K562 (cell line): ENCODE results near the gene TIMM22. TPM values are rescaled to one million over a fixed set of nuclear protein-coding genes. Genes with fewer than 3 reads are reported as not detected.

ENCODE experiments used
- ATAC-seq: fragments of 200-7000 bp; cut with Tn5 transposase; 3 replicates; pipeline ENCODE4 v1.9.1; 2020; ENCODE audit warnings: moderate library complexity
- BruUV-seq: library from RNA; stranded (reverse); fragments of 400-500 nt; replicated peaks from 2 replicates; lab custom pipeline; 2021; lab: Mats Ljungman, UMichigan
- CTCF ChIA-PET: fragments of 300-600 bp; formaldehyde crosslinking; extraction: SDS; loops from one replicate; lab custom pipeline; 2021; ENCODE audit warnings: low intra/inter-chr PET ratio; lab: Yijun Ruan, JAX
- POLR2A ChIA-PET: fragments of 300-600, 350-650 bp; sonication (Branson Sonifier 250); formaldehyde crosslinking; extraction: SDS; loops from one replicate; lab custom pipeline; 2021; ENCODE audit warnings: antibody characterized with exemption, inconsistent platforms; lab: Yijun Ruan, JAX
- DNase-seq, 4 experiments: peaks; one replicate each; pipeline versions ENCODE4 v3.0.0 to v3.0.0-alpha.2; 2011 to 2018; ENCODE audit warnings: low spot score in 3 of 4, mixed read lengths in 3 of 4; ENCODE audit errors: extremely low read depth in 1 of 4
- FAIRE-seq: peaks from 2 replicates; lab custom pipeline; 2011; peaks lifted over from hg19 to GRCh38; lab: Jason Lieb, UNC
- H2AFZ ChIP-seq: 2 replicates; pipeline ENCODE4 v1.6.0; 2011; ENCODE audit warnings: low read depth, low read length, control low read depth, inconsistent platforms
- H3K27ac ChIP-seq: fragments of 200-600 bp; 3 replicates; pipeline ENCODE4 v1.8.0; 2011; ENCODE audit warnings: low read depth, mild to moderate bottlenecking, control low read depth, inconsistent platforms, low read length, moderate library complexity, mixed read lengths; ENCODE audit errors: extremely low read depth
- H3K27me3 ChIP-seq, 2 experiments: fragments of 300-600 bp in 1 of 2; 2 replicates in 1 of 2; 3 replicates in 1 of 2; pipeline versions ENCODE4 v1.6.0 to v1.8.0; 2011; ENCODE audit warnings: inconsistent platforms in 2 of 2, low read length in 2 of 2, mild to moderate bottlenecking in 1 of 2, mixed read lengths in 1 of 2, moderate library complexity in 1 of 2; ENCODE audit not compliant: control insufficient read depth in 2 of 2, insufficient read depth in 2 of 2
- H3K36me3 ChIP-seq: fragments of 300-600 bp; 3 replicates; pipeline ENCODE4 v1.8.0; 2011; ENCODE audit warnings: mild to moderate bottlenecking, low read length, inconsistent platforms; ENCODE audit not compliant: control insufficient read depth, insufficient read depth
- H3K4me1 ChIP-seq, 2 experiments: fragments of 200-600 bp in 1 of 2; replicated peaks in 1 of 2; 2 replicates in 1 of 2; 3 replicates in 1 of 2; pipeline versions ENCODE4 v1.5.1 to v1.8.0; 2011; ENCODE audit warnings: inconsistent platforms in 2 of 2, low read length in 2 of 2, mild to moderate bottlenecking in 1 of 2, mixed read lengths in 1 of 2, moderate library complexity in 1 of 2; ENCODE audit not compliant: control insufficient read depth in 2 of 2, insufficient read depth in 2 of 2
- H3K4me2 ChIP-seq: 2 replicates; pipeline ENCODE4 v1.6.1; 2011; ENCODE audit warnings: low read length, control low read depth, inconsistent platforms, mixed read lengths; ENCODE audit not compliant: insufficient read depth
- H3K4me3 ChIP-seq: fragments of 200-600 bp; sonication (generic), shearing (Covaris generic); 2 replicates; pipeline ENCODE4 v1.5.1; 2016; ENCODE audit warnings: control low read depth, inconsistent platforms
- H3K79me2 ChIP-seq: fragments of 200-600 bp; 3 replicates; pipeline ENCODE4 v1.8.0; 2011; ENCODE audit warnings: low read length, inconsistent platforms; ENCODE audit not compliant: control insufficient read depth, insufficient read depth
- H3K9ac ChIP-seq, 2 experiments: 2 replicates each; pipeline versions ENCODE4 v1.6.0 to v1.6.1; 2011; ENCODE audit warnings: low read depth in 2 of 2, low read length in 2 of 2, control low read depth in 1 of 2, inconsistent platforms in 1 of 2, mild to moderate bottlenecking in 1 of 2, mixed read lengths in 1 of 2; ENCODE audit not compliant: insufficient read depth in 1 of 2
- H3K9me1 ChIP-seq: one replicate; pipeline ENCODE4 v1.6.0; 2011; ENCODE audit warnings: inconsistent platforms, mild to moderate bottlenecking, low read length, moderate library complexity; ENCODE audit not compliant: control insufficient read depth, insufficient read depth
- H3K9me3 ChIP-seq: replicated peaks from 2 replicates; pipeline ENCODE4 v1.5.1; 2011; ENCODE audit warnings: low read depth, low read length, inconsistent platforms; ENCODE audit not compliant: control insufficient read depth, insufficient read depth
- H4K20me1 ChIP-seq: replicated peaks from 2 replicates; pipeline ENCODE4 v1.6.1; 2011; ENCODE audit warnings: low read length, inconsistent platforms, mixed read lengths; ENCODE audit not compliant: control insufficient read depth, insufficient read depth
- CTCFL ChIP-seq: IDR thresholded peaks from 2 replicates; pipeline ENCODE4 v1.6.1; 2011; ENCODE audit warnings: borderline replicate concordance, low read depth, mild to moderate bottlenecking, moderate library complexity, low read length; ENCODE audit not compliant: insufficient read depth, poor library complexity, severe bottlenecking
- GMEB1 ChIP-seq: fragments of 250-450 bp; sonication (Bioruptor Pico); IDR thresholded peaks from 2 replicates; pipeline ENCODE4 v1.4.0; 2020; ENCODE audit warnings: mild to moderate bottlenecking
- KLF1 ChIP-seq: fragments of 450-650 bp; IDR thresholded peaks from 2 replicates; pipeline ENCODE4 v1.6.1; 2016; ENCODE audit warnings: missing genetic modification characterization, missing compliant biosample characterization
- MLLT1 ChIP-seq, 2 experiments: fragments of 450-650 bp; IDR thresholded peaks; 2 replicates each; pipeline ENCODE4 v1.6.1; 2016
- MNT ChIP-seq, 2 experiments: fragments of 450-650 bp; conservative IDR thresholded peaks; 2 replicates each; pipeline ENCODE4 v1.6.1; 2017; ENCODE audit warnings: mild to moderate bottlenecking in 2 of 2, moderate library complexity in 2 of 2
- NFYB ChIP-seq: IDR thresholded peaks from 2 replicates; pipeline ENCODE4 v1.6.1; 2011; ENCODE audit warnings: mild to moderate bottlenecking, moderate library complexity; ENCODE audit not compliant: insufficient read length; ENCODE audit errors: extremely low read depth
- NUFIP1 ChIP-seq: fragments of 450-650 bp; IDR thresholded peaks from 2 replicates; pipeline ENCODE4 v1.6.1; 2018; ENCODE audit not compliant: partially characterized antibody
- RBM25 ChIP-seq: fragments of 200-400 bp; formaldehyde crosslinking; IDR thresholded peaks from 2 replicates; pipeline ENCODE4 v1.6.1; 2018; ENCODE audit warnings: low read length, low read depth, moderate library complexity; ENCODE audit not compliant: severe bottlenecking
- RBM34 ChIP-seq: fragments of 200-400 bp; formaldehyde crosslinking; IDR thresholded peaks from 2 replicates; pipeline ENCODE4 v1.6.1; 2018; ENCODE audit warnings: low read length, borderline replicate concordance; ENCODE audit not compliant: insufficient read depth
- TEAD4 ChIP-seq, 2 experiments: sonication (generic) in 1 of 2; formaldehyde crosslinking in 1 of 2; IDR thresholded peaks; 2 replicates each; pipeline versions ENCODE4 v1.6.1 to v1.8.0; 2012 to 2022; ENCODE audit warnings: borderline replicate concordance in 1 of 2, inconsistent platforms in 1 of 2, low read length in 1 of 2, mild to moderate bottlenecking in 1 of 2, missing genetic modification reagents in 1 of 2
- XRCC4 ChIP-seq: IDR thresholded peaks from one replicate; pipeline ENCODE4 v1.6.1; 2011; ENCODE audit not compliant: insufficient read depth, insufficient read length; ENCODE audit errors: extremely low read depth
- YBX1 ChIP-seq: fragments of 450-650 bp; IDR thresholded peaks from 2 replicates; pipeline ENCODE4 v1.7.1; 2016; ENCODE audit warnings: mild to moderate bottlenecking
- ZBTB17 ChIP-seq: fragments of 450-650 bp; formaldehyde crosslinking; IDR thresholded peaks from 2 replicates; pipeline ENCODE4 v1.4.0; 2020; ENCODE audit warnings: mild to moderate bottlenecking
- WGBS: fragments of 100-300 bp; shearing (Covaris generic); methylation state at CpG from one replicate; pipeline ENCODE4 v1.1.6; 2016; ENCODE audit warnings: low coverage, mixed read lengths; ENCODE audit not compliant: insufficient coverage; ENCODE audit errors: missing lambda C conversion rate; 5-methylcytosine and 5-hydroxymethylcytosine counted together
- in situ Hi-C: fragments of 300-500 bp; cut with MboI; formaldehyde crosslinking; loops from 4 replicates; pipeline ENCODE4 v1.15.0; 2018; ENCODE audit warnings: inconsistent platforms, mixed read lengths
- intact Hi-C: fragments of 100-400 bp; cut with micrococcal nuclease; formaldehyde crosslinking; loops from 2 replicates; pipeline ENCODE4 v1.14.2; 2022
- polyA plus RNA-seq, 8 experiments: library from polyadenylated mRNA; depleted of rRNA in 4 of 8; stranded (reverse) in 5 of 8; unstranded in 3 of 8; fragments of >200 nt; fragmentation: Nextera tagmentation in 2 of 8; fragmentation: Illumina TruSeq in 1 of 8; extraction: Ambion mirVana in 2 of 8; extraction: Trizol in 1 of 8; gene quantifications; 2 replicates each; pipeline versions ENCODE4 v1.2.1 to v1.2.3, GENCODE V29; 2011 to 2014; ENCODE audit warnings: inconsistent platforms in 1 of 8, missing spikeins in 1 of 8
- total RNA-seq, 7 experiments: library from RNA; depleted of rRNA in 6 of 7; stranded (reverse); fragments of >200 nt in 6 of 7; fragmentation: Illumina TruSeq in 2 of 7; extraction: Trizol in 2 of 7; gene quantifications; 2 replicates each; pipeline versions ENCODE4 v1.2.1 to v1.2.3, GENCODE V29; 2011 to 2021; ENCODE audit warnings: low replicate concordance in 1 of 7

The TIMM22 gene
- total and polyA plus RNA-seq, 9 of the 15 experiments (the other 6 are each of a cell fraction or from before 2014, with no cell fraction given) = 5.9 to 14.1 (median 10.3) TPM

- in situ Hi-C loops = loop anchor here (10.0 kb wide), 1 partner anchor 94 kb away; no protein-coding TSS in a partner anchor
- POLR2A ChIA-PET = no interaction called here
- H3K9ac ChIP-seq = no peak overlapping the region; a peak in 1 of 4 replicates
Measured at GRCh38 chr17:979212-979538, 17.8 kb upstream of the TIMM22 start.

More at GRCh38 chr17:979212-979538, 17.8 kb upstream of the TIMM22 start:
- Histone ChIP-seq H3K9me3 (no peaks in the 10 kb centered on the region), H3K27ac (no peak overlapping the region), H4K20me1 (no peaks in the 10 kb centered on the region), H3K4me2 (peak overlapping the region; percentile 74; the same call in 1 of the 2 replicates), H3K4me3 (peak overlapping the region; percentile 37), H3K79me2 (no peaks in the 10 kb centered on the region), H3K36me3 (no peaks in the 10 kb centered on the region), H3K4me1 (peaks cover 0 to 25% of the 10 kb centered on the region in 2 experiments; a peak in 2 of 5 replicates), H3K9me1 (no peaks in the 10 kb centered on the region), H3K27me3 (peaks cover 10 to 20% of the 10 kb centered on the region in 2 experiments; a peak in 4 of 5 replicates), H2AFZ (no peak overlapping the region; the same call in 1 of the 2 replicates)
- CTCF ChIA-PET = no interaction called here
- 0% methylated on average over 1 of the region's 42 CpGs for WGBS
- BruUV-seq = no TSS peak
- DNase-seq (peak in 1 of 4 experiments; percentile 53), ATAC-seq (no peak), FAIRE-seq (no peak)
- intact Hi-C loops = no loop called here
- TF ChIP-seq MLLT1 (IDR thresholded peaks at IDR 0.05) (no peak), RBM25 (no peak), CTCFL (no peak), KLF1 (tag) (no peak), XRCC4 (no peak), NUFIP1 (no peak), YBX1 (no peak), MNT (conservative IDR thresholded peaks at IDR 0.05) (no peak), TEAD4 (IDR thresholded peaks at IDR 0.05; ENCODE audit: low read length) (no peak), TEAD4 (CRISPR knock-in tag; IDR thresholded peaks at IDR 0.05; ENCODE audit: borderline replicate concordance) (no peak), ZBTB17 (CRISPR knock-in tag) (no peak), NFYB (no peak), GMEB1 (CRISPR knock-in tag) (no peak), RBM34 (no peak)
